Activated CD4-positive, CD25-positive, alpha-beta regulatory T cell treated with anti-CD3 and anti-CD28 coated beads, Interleukin-2, amount 50 U/mL, for 72 hours (primary cell): ENCODE data around the gene MACROH2A2.
"Not testable (repeated sequence)": the region's sequence is repeated elsewhere in the genome, so short reads cannot be mapped to it uniquely, and the experiment has no call there.

Experiments
- DNase-seq: peaks from one replicate; pipeline ENCODE4 v3.0.0; 2021

MACROH2A2 gene

GRCh38 chr10:70132098-70133029, 79.7 kb downstream of the MACROH2A2 start, which contains the start of gene AIFM2:
AIFM2 (minus strand) TSS chr10:70132825; CDS start chr10:70124084, 8,741 bp downstream.
- peak; percentile 61 for DNase-seq

- no peak for DNase-seq
Observed at GRCh38 chr10:70135046-70135445, 82.4 kb downstream of the MACROH2A2 start.

DNA sequence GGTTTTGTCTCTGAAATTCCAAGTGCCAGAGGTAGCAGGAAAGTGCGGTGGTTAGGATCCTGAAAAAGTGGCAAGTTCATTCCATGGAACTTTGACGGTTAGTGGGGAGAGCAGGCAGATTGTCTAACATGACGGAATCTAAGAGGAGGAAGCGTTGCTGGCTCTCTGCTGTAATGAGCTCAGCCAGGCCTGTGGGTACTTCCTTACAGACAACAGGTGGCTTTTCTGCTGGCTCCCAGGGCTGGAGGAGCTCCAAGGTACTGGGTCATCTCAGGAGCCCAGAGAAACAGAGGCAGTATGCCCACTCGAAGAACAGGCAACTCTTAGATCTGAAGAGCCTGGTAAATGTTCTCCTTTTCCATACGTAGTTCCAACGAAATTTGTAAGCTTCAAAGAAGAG, 83.0 kb downstream of the MACROH2A2 start:
- no peak for DNase-seq

GRCh38 chr10:70137135-70137534, 84.5 kb downstream of the MACROH2A2 start:
- DNase-seq: peak; percentile 5

- DNase-seq: no peak
Observed at GRCh38 chr10:70137927-70138883, 85.6 kb downstream of the MACROH2A2 start.

DNA sequence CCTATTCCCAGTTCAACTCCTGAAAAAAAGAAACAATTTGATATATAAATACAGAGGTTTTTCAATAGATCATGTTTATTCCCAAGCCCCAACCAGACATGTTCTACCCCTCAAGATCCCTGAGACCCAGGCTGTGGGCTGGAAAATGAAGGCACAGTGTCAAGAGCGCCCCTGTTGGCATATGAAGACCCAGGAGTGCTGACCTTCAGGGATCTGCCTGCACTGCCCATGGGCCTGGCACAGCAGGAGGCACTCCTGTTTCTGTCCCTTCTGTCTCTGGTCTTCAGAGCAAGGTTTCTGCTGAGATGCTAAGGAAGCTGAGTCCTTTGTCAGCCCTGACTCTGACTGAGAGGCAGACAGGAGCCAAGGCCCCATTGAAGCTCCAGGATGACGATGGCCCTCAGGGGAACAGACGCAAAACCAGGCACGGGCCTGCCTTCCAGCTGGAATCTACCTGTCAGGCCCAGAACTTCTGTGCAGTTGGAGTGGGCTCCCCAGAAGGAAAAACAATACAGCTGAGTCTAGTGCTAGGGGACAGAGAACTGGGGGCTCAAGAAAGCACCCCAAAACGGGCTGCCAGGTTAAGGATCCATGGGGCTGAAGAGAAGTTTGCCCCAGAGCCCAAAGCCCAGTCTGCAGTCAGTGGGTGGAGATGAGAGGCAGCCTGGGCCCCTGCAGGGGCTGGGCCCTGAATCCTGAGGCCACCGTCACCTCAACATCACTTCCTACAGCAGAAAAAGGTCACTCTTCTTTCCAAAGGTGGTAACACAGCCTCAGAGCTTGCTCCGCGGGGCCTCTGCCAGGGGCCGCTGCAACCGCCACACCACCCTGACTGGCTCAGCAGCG, 86.7 kb downstream of the MACROH2A2 start:
- no peak for DNase-seq

GRCh38 chr10:70139997-70140250, 87.3 kb downstream of the MACROH2A2 start:
- DNase-seq: no peak

DNA sequence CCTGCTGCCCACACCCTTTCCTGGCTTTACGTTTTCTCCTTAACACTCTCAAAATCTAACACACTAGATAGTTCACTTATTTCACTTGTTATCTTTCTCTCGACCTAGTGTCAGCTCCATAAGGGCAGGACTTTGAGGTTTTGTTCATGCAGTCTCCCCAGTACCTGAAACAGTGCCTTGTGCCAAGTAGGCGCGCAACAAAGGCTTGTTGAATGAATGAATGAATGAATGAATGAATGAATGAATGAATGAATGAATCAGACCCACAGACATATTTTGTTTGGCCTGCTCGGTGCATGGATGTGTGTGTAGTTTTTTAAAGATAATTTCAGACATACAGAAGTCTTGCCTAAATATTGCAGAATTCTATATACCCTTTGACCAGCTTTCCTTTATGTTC, 87.7 kb downstream of the MACROH2A2 start:
- no peak for DNase-seq

DNA sequence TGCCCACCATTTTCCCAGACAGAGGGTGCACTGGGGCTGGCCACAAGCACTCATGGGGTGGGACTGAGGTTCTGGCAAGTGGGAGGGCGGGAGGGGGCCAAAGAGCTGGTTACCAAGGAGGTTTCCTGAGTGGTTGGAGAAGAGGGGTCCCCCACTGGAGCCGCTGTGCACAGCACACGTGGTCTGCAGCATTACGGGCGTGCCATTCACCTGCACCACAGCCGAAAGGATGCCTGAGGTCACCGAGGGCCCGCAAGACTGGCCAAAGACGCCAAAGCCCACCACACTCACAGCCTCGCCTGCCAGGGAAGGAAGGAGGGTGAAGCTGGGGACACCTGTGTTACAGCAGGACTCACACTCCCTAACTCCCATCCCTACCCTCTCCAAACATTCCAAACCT, 89.9 kb downstream of the MACROH2A2 start:
- no peak for DNase-seq

GRCh38 chr10:70144372-70145110, 91.9 kb downstream of the MACROH2A2 start:
- DNase-seq: no peak

DNA sequence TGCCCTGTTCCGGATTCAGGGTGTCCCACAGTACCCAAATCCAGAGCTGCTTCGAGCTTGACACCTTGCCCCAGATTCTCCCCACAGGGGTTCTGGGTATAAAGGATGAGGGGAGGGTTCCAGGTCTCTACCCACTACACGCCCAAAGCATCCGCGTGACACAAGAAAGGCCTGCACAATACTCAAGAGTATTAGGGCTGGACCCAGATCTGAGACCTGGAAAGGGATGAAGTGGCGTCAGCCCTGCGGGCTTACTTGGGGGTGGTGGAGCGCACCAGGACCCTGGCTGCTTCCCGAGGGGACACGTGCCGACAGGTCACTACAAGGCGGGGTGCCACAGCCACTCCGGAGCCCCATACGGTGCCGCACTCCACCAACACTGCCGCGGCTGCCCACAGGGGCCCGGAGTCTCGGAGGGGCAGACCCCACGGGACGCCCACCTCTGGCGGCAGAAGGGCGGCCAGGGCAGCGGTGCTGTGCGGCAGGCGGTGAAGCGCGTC, 92.6 kb downstream of the MACROH2A2 start:
- DNase-seq: no peak

DNA sequence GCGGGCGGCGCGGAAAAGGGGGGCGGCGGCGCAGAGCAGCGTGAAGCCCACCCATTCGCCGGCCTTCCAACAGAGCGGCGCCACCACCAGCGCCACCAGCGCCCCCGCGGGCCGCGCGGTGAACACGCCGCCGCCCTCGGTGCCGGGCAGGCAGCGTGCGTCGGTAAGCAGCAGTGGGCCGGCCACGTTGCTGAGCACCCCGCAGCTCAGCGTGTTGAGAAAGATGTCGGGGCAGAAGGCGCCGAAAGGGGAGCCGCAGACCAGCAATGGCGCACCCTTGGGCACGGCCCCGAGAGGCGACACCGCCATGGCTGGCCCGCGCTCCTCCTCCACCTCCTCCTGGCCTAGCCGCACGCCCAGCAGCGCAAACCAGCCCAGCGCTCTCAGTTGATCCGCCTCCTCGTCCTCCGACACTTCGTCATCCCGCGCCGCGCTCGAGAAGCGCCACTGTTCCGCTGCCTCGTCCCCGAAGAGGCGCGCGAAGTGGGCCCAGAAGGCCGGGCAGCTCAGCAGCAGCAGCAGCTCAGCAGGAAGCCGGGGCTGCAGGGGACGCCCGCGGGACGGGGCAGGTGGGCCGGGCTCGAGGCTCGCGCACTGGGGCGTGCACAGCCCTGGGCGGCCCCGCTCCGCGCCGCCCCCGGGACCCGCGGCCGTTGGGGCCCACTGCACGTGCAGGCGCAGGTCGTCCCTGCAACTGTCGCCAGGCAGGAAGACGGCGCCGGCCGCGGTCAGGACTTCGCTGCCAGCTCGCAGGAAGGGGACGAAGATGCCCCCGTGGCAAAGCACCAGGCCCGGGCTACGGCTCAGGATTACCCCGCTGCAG, 93.2 kb downstream of the MACROH2A2 start:
- DNase-seq: peak; percentile 76

GRCh38 chr10:70146489-70147258, 94.0 kb downstream of the MACROH2A2 start, which contains the start of gene TYSND1:
TYSND1 (minus strand) TSS chr10:70146700; CDS start chr10:70146586, 114 bp downstream.
- DNase-seq: peak; percentile 90

DNA sequence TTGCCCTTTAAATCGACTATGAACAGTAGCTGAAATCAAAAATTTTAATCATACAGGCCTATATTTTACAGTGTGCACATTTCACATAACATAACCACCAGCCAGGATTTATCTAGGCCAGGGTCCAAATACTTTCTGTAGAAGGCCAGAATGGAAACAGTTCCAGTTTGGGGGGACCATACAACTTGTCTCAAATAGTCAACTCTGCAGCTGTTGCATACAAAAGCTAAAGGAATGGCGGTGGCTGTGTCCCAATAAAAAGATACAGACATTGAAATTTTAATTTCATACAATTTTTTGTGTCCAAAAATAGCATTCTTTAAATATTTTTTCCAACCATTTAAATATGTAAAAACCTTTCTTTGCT, 94.6 kb downstream of the MACROH2A2 start:
- DNase-seq: no peak

- DNase-seq: no peak
Observed at GRCh38 chr10:70148516-70148915, 95.9 kb downstream of the MACROH2A2 start.

DNA sequence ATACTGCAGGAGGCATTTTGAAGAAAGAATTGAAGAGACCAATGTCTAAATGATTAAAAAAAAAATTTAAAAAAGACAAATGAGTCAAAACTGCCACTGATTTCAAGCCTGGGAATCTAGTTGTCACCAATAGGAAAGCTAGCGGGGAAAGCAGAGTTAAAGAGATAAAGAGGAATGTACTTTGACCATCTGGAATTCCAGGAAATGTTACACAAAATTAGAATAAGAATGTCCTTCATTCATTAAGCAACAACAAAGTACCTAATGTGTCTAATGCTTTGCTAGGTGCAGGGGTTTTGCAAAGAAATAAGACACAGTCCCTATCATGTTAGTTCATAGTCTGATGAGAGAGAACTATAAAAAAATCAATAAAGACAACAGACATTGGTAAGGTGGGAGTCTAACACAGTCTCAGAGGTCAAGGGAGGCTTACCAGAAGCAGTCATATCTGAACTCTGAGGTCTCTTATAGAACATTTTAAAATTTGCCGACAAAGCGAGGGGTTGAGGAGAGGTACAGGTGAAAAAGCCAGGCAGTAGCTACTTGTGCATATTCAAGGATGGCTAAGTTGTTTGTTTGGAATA, 102.7 kb downstream of the MACROH2A2 start:
- DNase-seq: no peak

DNA sequence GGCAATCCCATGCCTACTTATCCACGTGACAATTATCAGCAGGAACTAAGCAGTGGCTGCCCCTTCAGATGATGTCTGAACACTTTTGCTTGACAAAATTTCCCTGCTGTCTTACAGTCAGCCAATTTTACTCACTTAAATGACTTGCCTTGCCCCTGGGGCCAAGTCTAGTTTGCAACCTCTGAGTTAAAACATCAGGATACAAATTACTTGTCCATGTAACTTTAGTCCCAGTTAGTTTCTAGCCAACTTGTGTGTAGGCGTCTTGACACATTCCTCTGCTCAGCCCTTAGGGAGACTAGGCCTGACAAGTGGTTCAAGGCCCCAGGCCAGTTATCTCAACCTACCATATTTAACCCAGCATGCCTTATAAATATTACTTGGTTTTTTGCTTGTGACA, 105.5 kb downstream of the MACROH2A2 start:
- no peak for DNase-seq

- DNase-seq: not testable (repeated sequence)
Observed at GRCh38 chr10:70159366-70159765, 106.7 kb downstream of the MACROH2A2 start.

- no peak for DNase-seq
Observed at GRCh38 chr10:70160798-70161197, 108.2 kb downstream of the MACROH2A2 start.
